Measurements from ENCODE around the gene METAP2. TPM values are rescaled to one million over a fixed set of nuclear protein-coding genes. Genes with fewer than 3 reads are reported as not detected.

METAP2 gene
- polyA plus RNA-seq, 4 donors, result 107 to 128 (median 124) TPM

- no peak for DNase-seq (ENCODE audit: low read depth in 4 of 4, low spot score in 3 of 4)
Measured at GRCh38 chr12:95548539-95549391, 74.8 kb downstream of the METAP2 start.

- DNase-seq (ENCODE audit: low read depth in 4 of 4, low spot score in 3 of 4), result no peak
Measured at GRCh38 chr12:95549392-95550084, 75.6 kb downstream of the METAP2 start.

GRCh38 chr12:95551305-95551704 lies 77.4 kb downstream of the METAP2 start, which contains the start of gene USP44:
Gene USP44 (minus strand): TSS chr12:95551476. CDS start chr12:95534256, 17,220 bp downstream.
- DNase-seq (ENCODE audit: low read depth in 4 of 4, low spot score in 3 of 4), result no peak

- no peak for DNase-seq (ENCODE audit: low read depth in 4 of 4, low spot score in 3 of 4)
Measured at GRCh38 chr12:95551913-95552516, 78.1 kb downstream of the METAP2 start.

- no peak for DNase-seq (ENCODE audit: low read depth in 4 of 4, low spot score in 3 of 4)
Measured at GRCh38 chr12:95553197-95553943, 79.4 kb downstream of the METAP2 start.

GRCh38 chr12:95554532-95555071 lies 80.7 kb downstream of the METAP2 start:
- no peak for DNase-seq (ENCODE audit: low read depth in 4 of 4, low spot score in 3 of 4)

GRCh38 chr12:95557625-95558024 lies 83.7 kb downstream of the METAP2 start:
- no peak for DNase-seq (ENCODE audit: low read depth in 4 of 4, low spot score in 3 of 4)

Other genes starting within 250 kb of the METAP2 start
- gene USP44, start 77.3 kb downstream of the METAP2 start, polyA plus RNA-seq (ENCODE audit: insufficient read length in 4 of 4), result 1 to 10 TPM; 1.7 to 3.0 (median 2.4) TPM

Measured in right renal pelvis (tissue), 4 donors.